Prostate gland (tissue), 2 donors: ENCODE results near the gene RMND5B.

Source experiments
- CTCF ChIP-seq, 4 experiments: fragments of 200-600 bp in 2 of 4; fragments of 450-650 bp in 2 of 4; sonication (generic) in 2 of 4; IDR thresholded peaks; 1 replicate in 3 of 4; 2 replicates in 1 of 4; pipeline ENCODE4 v1.5.1; 2016 to 2019; ENCODE audit warnings: antibody characterized with exemption in 4 of 4, mild to moderate bottlenecking in 2 of 4, moderate library complexity in 2 of 4
- POLR2A ChIP-seq: fragments of 450-650 bp; IDR thresholded peaks from one replicate; pipeline ENCODE4 v1.6.1; 2016; ENCODE audit warnings: antibody characterized with exemption, mild to moderate bottlenecking
- POLR2AphosphoS5 ChIP-seq: sonication (generic); formaldehyde crosslinking; IDR thresholded peaks from one replicate; pipeline ENCODE4 v1.6.1; 2017; ENCODE audit warnings: antibody characterized with exemption

- no peak for TF ChIP-seq POLR2A
- TF ChIP-seq CTCF (IDR thresholded peaks at IDR 0.05) = no peak
- TF ChIP-seq POLR2AphosphoS5 = no peak
Measured at GRCh38 chr5:178085316-178085715, 45.5 kb upstream of the RMND5B start.
